Measurements from ENCODE around the gene UGGT2. TPM values are rescaled to one million over a fixed set of nuclear protein-coding genes. Genes with fewer than 3 reads are reported as not detected.
A peak's percentile ranks its signal among the peaks of the same experiment; 100 is the strongest.

The UGGT2 gene
- total RNA-seq, 1 donor, result 63.0 TPM

GRCh38 chr13:95921485-95921884 is 131.7 kb downstream of the UGGT2 start:
- DNase-seq (ENCODE audit: low read depth), result peak; percentile 66
- no peak overlapping the region for H3K4me3 ChIP-seq (ENCODE audit: low read depth, low read length)
- no peak for TF ChIP-seq CTCF (IDR thresholded peaks at IDR 0.05; ENCODE audit: insufficient read depth, low read depth, low read length)

- TF ChIP-seq CTCF (IDR thresholded peaks at IDR 0.05; ENCODE audit: insufficient read depth, low read depth, low read length), result no peak
- DNase-seq (ENCODE audit: low read depth), result peak; percentile 83
Observed at GRCh38 chr13:95920485-95920884, 132.7 kb downstream of the UGGT2 start.

GRCh38 chr13:95918860-95919259 is 134.3 kb downstream of the UGGT2 start:
- DNase-seq (ENCODE audit: low read depth), result no peak
- TF ChIP-seq CTCF (IDR thresholded peaks at IDR 0.05; ENCODE audit: insufficient read depth, low read depth, low read length), result no peak
- H3K4me3 ChIP-seq (ENCODE audit: low read depth, low read length), result no peak overlapping the region

More at GRCh38 chr13:95920485-95920884, 132.7 kb downstream of the UGGT2 start:
- no peak overlapping the region for H3K4me3 ChIP-seq (ENCODE audit: low read depth, low read length)

GRCh38 chr13:95914991-95915501 is 138.2 kb downstream of the UGGT2 start:
- H3K4me3 ChIP-seq (ENCODE audit: low read depth, low read length), result no peak overlapping the region

GRCh38 chr13:95906999-95907398 is 146.2 kb downstream of the UGGT2 start:
- no peak overlapping the region for H3K4me3 ChIP-seq (ENCODE audit: low read depth, low read length)
- DNase-seq (ENCODE audit: low read depth), result no peak
- TF ChIP-seq CTCF (IDR thresholded peaks at IDR 0.05; ENCODE audit: insufficient read depth, low read depth, low read length), result no peak

More at GRCh38 chr13:95914991-95915501, 138.2 kb downstream of the UGGT2 start:
- no peak for DNase-seq (ENCODE audit: low read depth)
- no peak for TF ChIP-seq CTCF (IDR thresholded peaks at IDR 0.05; ENCODE audit: insufficient read depth, low read depth, low read length)

- no peak for DNase-seq (ENCODE audit: low read depth)
- no peak for TF ChIP-seq CTCF (IDR thresholded peaks at IDR 0.05; ENCODE audit: insufficient read depth, low read depth, low read length)
- no peak overlapping the region for H3K4me3 ChIP-seq (ENCODE audit: low read depth, low read length)
Observed at GRCh38 chr13:95903569-95903968, 149.6 kb downstream of the UGGT2 start.

GRCh38 chr13:95902741-95903140 is 150.5 kb downstream of the UGGT2 start:
- H3K4me3 ChIP-seq (ENCODE audit: low read depth, low read length), result no peak overlapping the region
- no peak for TF ChIP-seq CTCF (IDR thresholded peaks at IDR 0.05; ENCODE audit: insufficient read depth, low read depth, low read length)
- DNase-seq (ENCODE audit: low read depth), result no peak

Data from fibroblast of villous mesenchyme (primary cell).